ENCODE data around the gene NOS1AP.

Gene NOS1AP

DNA sequence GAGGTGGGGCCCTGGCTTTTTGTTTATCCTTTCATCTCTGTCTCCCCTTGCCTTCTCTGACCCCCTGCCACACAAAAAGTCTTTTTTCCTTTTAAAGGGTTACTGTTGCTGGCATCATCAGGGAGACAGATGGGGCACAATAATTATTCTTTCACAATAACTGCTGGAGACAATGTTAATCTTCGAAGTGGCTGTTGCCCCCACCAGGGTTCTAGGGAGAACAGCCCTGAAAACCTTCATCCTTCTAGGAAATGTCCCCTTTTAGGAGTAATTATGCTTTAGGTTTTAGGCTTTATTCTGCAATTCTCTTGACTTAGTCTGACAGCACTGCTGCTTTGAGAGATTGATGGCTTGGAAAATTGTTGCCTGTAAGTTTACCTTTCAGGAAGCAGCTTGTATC, 150.0 kb downstream of the NOS1AP start:
- Histone ChIP-seq H3K27me3 (ENCODE audit: control insufficient read depth, low read length) (peaks cover 8% of the 10 kb centered on the region), H3K4me2 (ENCODE audit: low read length) (no peak overlapping the region), H4K20me1 (ENCODE audit: control insufficient read depth, insufficient read depth, low read depth, low read length) (no peaks in the 10 kb centered on the region), H3K4me1 (ENCODE audit: control insufficient read depth, low read length) (peaks cover 4% of the 10 kb centered on the region; the same call in 1 of the 2 replicates), H3K79me2 (ENCODE audit: control insufficient read depth, low read length) (no peaks in the 10 kb centered on the region), H3K36me3 (ENCODE audit: control insufficient read depth, low read length) (no peaks in the 10 kb centered on the region), H3K4me3 (ENCODE audit: low read length) (no peak overlapping the region), H3K9me2 (replicated peaks; ENCODE audit: control insufficient read depth, low read length) (no peaks in the 10 kb centered on the region), H3K27ac (ENCODE audit: low read depth, low read length) (no peak overlapping the region), H3K9me3 (ENCODE audit: control insufficient read depth, insufficient read depth, low read length) (no peaks in the 10 kb centered on the region), H3F3A (ENCODE audit: control insufficient read depth, insufficient read depth) (no peaks in the 10 kb centered on the region)
- TF ChIP-seq EZH2phosphoT487 (IDR thresholded peaks at IDR 0.05; ENCODE audit: borderline replicate concordance, low read length), result no peak
- TF ChIP-seq, protein P1, sequence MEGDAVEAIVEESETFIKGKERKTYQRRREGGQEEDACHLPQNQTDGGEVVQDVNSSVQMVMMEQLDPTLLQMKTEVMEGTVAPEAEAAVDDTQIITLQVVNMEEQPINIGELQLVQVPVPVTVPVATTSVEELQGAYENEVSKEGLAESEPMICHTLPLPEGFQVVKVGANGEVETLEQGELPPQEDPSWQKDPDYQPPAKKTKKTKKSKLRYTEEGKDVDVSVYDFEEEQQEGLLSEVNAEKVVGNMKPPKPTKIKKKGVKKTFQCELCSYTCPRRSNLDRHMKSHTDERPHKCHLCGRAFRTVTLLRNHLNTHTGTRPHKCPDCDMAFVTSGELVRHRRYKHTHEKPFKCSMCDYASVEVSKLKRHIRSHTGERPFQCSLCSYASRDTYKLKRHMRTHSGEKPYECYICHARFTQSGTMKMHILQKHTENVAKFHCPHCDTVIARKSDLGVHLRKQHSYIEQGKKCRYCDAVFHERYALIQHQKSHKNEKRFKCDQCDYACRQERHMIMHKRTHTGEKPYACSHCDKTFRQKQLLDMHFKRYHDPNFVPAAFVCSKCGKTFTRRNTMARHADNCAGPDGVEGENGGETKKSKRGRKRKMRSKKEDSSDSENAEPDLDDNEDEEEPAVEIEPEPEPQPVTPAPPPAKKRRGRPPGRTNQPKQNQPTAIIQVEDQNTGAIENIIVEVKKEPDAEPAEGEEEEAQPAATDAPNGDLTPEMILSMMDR (IDR thresholded peaks at IDR 0.05; ENCODE audit: low read depth, low read length, poor library complexity, severe bottlenecking), result no peak

DNA sequence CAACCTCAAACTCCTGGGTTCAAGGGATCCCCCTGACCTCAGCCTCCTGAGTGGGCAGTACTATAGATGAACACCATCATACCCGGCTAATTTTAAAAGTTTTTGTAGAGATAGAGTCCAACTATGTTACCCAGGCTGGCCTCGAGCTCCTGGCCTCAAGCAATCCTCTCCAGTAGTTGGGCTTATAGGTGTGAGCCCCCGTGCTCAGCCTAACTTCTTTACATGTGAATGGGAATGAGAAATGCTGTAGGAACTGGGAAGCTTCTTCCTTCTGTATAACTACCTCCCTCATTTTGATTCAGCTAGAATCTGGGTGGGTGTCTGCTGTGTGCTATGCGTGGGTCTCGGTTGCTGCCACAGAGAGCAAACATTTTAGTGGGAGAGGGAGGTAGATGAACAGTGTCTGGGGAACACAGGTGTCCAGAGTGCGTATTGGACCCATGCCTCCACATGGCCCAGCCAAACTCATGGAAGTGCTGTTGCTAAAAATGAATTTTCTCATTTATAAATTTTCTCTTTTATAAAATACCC, 150.6 kb downstream of the NOS1AP start:
- H3K9me3 ChIP-seq (ENCODE audit: control insufficient read depth, insufficient read depth, low read length), result no peaks in the 10 kb centered on the region
- H3K4me3 ChIP-seq (ENCODE audit: low read length), result no peak overlapping the region
- no peaks in the 10 kb centered on the region for H3K79me2 ChIP-seq (ENCODE audit: control insufficient read depth, low read length)
- no peaks in the 10 kb centered on the region for H3K36me3 ChIP-seq (ENCODE audit: control insufficient read depth, low read length)
- no peaks in the 10 kb centered on the region for H3K9me2 ChIP-seq (replicated peaks; ENCODE audit: control insufficient read depth, low read length)
- TF ChIP-seq, protein P1 (IDR thresholded peaks at IDR 0.05; ENCODE audit: low read depth, low read length, poor library complexity, severe bottlenecking), result no peak
- TF ChIP-seq EZH2phosphoT487 (IDR thresholded peaks at IDR 0.05; ENCODE audit: borderline replicate concordance, low read length), result no peak
- peaks cover 8% of the 10 kb centered on the region for H3K27me3 ChIP-seq (ENCODE audit: control insufficient read depth, low read length)
- peaks cover 4% of the 10 kb centered on the region; the same call in 1 of the 2 replicates for H3K4me1 ChIP-seq (ENCODE audit: control insufficient read depth, low read length)
- no peaks in the 10 kb centered on the region for H3F3A ChIP-seq (ENCODE audit: control insufficient read depth, insufficient read depth)
- no peak overlapping the region for H3K27ac ChIP-seq (ENCODE audit: low read depth, low read length)
- no peak overlapping the region for H3K4me2 ChIP-seq (ENCODE audit: low read length)
- no peaks in the 10 kb centered on the region for H4K20me1 ChIP-seq (ENCODE audit: control insufficient read depth, insufficient read depth, low read depth, low read length)

DNA sequence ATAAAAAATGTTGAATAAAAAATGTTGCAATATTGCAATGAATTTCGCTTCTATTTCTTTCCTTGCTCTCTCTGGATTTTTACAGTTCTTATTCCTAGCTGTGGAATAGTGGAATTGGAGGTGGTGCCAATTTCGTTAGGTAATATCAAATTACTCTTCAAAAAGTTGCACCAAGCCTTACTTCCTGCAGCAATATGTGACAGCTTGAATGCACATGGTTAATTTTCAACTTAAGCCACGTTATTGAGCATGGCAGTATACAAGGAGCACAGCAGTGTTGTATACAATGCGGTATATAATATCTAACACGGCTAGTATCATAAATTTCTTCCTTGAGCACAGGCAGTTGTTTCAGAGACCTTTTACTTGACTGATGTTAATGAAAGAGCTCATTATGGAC, 152.5 kb downstream of the NOS1AP start:
- TF ChIP-seq, protein P1 (IDR thresholded peaks at IDR 0.05; ENCODE audit: low read depth, low read length, poor library complexity, severe bottlenecking), result no peak
- no peak for TF ChIP-seq EZH2phosphoT487 (IDR thresholded peaks at IDR 0.05; ENCODE audit: borderline replicate concordance, low read length)

More for the DNA sequence above, 152.5 kb downstream of the NOS1AP start:
- H3K4me3 ChIP-seq (ENCODE audit: low read length), result no peak overlapping the region
- no peaks in the 10 kb centered on the region for H3K36me3 ChIP-seq (ENCODE audit: control insufficient read depth, low read length)
- no peaks in the 10 kb centered on the region for H3K79me2 ChIP-seq (ENCODE audit: control insufficient read depth, low read length)
- no peaks in the 10 kb centered on the region for H3K9me2 ChIP-seq (replicated peaks; ENCODE audit: control insufficient read depth, low read length)
- H3K9me3 ChIP-seq (ENCODE audit: control insufficient read depth, insufficient read depth, low read length), result no peaks in the 10 kb centered on the region
- no peak overlapping the region for H3K27ac ChIP-seq (ENCODE audit: low read depth, low read length)
- peaks cover 8% of the 10 kb centered on the region for H3K27me3 ChIP-seq (ENCODE audit: control insufficient read depth, low read length)
- H3K4me2 ChIP-seq (ENCODE audit: low read length), result no peak overlapping the region
- H3F3A ChIP-seq (ENCODE audit: control insufficient read depth, insufficient read depth), result no peaks in the 10 kb centered on the region
- H3K4me1 ChIP-seq (ENCODE audit: control insufficient read depth, low read length), result peaks cover 4% of the 10 kb centered on the region; the same call in 1 of the 2 replicates
- H4K20me1 ChIP-seq (ENCODE audit: control insufficient read depth, insufficient read depth, low read depth, low read length), result no peaks in the 10 kb centered on the region

Data from DOHH2 (cell line).